ENCODE results near the gene AMER1.

DNA sequence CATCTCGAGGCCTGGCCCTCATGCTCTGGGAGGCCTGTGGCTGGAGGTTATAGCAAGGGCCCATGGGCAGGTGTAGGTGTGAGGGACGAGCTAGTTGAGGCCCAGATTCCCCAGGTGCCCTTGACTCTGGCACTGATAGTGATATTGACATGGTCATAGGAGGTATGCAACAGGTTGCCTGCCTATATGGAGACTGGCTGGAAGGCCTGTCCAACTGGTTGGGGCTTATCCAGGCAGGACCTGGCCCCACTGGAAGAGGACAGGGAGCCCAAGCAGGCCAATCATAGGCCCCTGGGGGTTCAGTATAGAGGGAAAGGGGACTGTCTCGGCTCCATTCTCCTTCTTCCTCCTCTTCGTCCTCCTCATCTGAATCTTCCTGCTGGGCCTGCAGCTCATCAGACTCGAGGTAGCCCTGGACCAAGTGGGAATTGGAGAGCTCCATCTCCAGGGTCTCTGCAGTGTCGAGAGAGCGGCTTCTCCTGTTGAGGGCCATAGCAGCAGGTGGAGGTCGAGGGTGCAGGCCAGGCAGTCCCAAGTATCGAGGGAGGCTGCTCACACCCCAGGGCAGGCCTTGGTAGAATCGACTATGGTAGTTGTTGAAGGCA lies 15.3 kb downstream of the AMER1 start:
- TF ChIP-seq CTCF (IDR thresholded peaks at IDR 0.05) (no peak), POLR2A (IDR thresholded peaks at IDR 0.05) (no peak)
